Ishikawa (cell line): ENCODE data around the gene C15orf40.

ENCODE experiments used
- CEBPB ChIP-seq: IDR thresholded peaks from 2 replicates; pipeline ENCODE4 v1.6.1; 2012
- EGR1 ChIP-seq: IDR thresholded peaks from 2 replicates; pipeline ENCODE4 v1.6.1; 2012
- EP300 ChIP-seq: IDR thresholded peaks from 2 replicates; pipeline ENCODE4 v1.6.1; 2012; ENCODE audit warnings: borderline replicate concordance
- NFIC ChIP-seq: IDR thresholded peaks from 2 replicates; pipeline ENCODE4 v1.6.1; 2012
- TAF1 ChIP-seq: IDR thresholded peaks from 2 replicates; pipeline ENCODE4 v1.6.1; 2012; ENCODE audit warnings: low read depth, mild to moderate bottlenecking
- TCF12 ChIP-seq: IDR thresholded peaks from 2 replicates; pipeline ENCODE4 v1.6.1; 2012; ENCODE audit warnings: low read depth
- TEAD4 ChIP-seq: IDR thresholded peaks from 2 replicates; pipeline ENCODE4 v1.6.1; 2012
- YY1 ChIP-seq: IDR thresholded peaks from 2 replicates; pipeline ENCODE4 v1.6.1; 2012; ENCODE audit warnings: low read depth
- TF ChIP-seq, protein P1 (sequence below): IDR thresholded peaks from 2 replicates; pipeline ENCODE4 v1.6.1; 2012
- TF ChIP-seq, protein P2 (sequence below): IDR thresholded peaks from 2 replicates; pipeline ENCODE4 v1.6.1; 2012

The C15orf40 gene

DNA sequence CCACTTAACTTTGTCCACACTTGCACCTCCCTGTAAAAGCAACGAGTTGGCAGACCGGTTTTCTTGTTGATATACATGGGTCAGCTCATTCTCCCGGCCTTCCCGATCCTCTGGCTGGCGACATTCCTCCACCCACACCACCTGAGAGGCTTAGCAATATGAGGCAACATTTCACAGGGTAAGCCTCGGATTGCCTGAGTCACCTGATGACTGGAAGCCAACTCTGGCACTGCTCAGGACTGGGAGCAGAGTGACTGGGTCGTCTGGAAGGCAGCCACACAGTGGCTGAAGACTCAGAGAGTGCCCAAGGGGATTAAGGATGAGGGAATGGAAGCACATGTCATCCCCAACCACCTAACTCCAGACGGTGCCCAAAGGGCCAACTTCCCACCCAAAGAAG lies 68.7 kb downstream of the C15orf40 start:
- TF ChIP-seq NFIC (peak; percentile 76), EGR1 (peak; percentile 82), TEAD4 (peak; percentile 83), EP300 (peak; percentile 54; the same call in 1 of the 2 replicates), YY1 (no peak), TCF12 (peak; percentile 77), TAF1 (no peak), CEBPB (peak; percentile 91)
- TF ChIP-seq, protein P1, sequence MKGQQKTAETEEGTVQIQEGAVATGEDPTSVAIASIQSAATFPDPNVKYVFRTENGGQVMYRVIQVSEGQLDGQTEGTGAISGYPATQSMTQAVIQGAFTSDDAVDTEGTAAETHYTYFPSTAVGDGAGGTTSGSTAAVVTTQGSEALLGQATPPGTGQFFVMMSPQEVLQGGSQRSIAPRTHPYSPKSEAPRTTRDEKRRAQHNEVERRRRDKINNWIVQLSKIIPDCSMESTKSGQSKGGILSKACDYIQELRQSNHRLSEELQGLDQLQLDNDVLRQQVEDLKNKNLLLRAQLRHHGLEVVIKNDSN: peak; percentile 72
- TF ChIP-seq, protein P2, sequence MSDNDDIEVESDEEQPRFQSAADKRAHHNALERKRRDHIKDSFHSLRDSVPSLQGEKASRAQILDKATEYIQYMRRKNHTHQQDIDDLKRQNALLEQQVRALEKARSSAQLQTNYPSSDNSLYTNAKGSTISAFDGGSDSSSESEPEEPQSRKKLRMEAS: peak; percentile 62
